GM23338 (cell line): ENCODE measurements around the gene DACH1.

Experiments
- CREB1 ChIP-seq: fragments of 250-450 bp; sonication (Bioruptor Pico); IDR thresholded peaks from 2 replicates; pipeline ENCODE4 v1.5.0; 2020; ENCODE audit warnings: low read depth, mild to moderate bottlenecking, moderate library complexity
- EZH2 ChIP-seq: fragments of 200-600 bp; sonication (generic); IDR thresholded peaks from one replicate; pipeline ENCODE4 v1.8.0; 2017; ENCODE audit warnings: antibody characterized with exemption, mild to moderate bottlenecking, low read depth; ENCODE audit not compliant: unreplicated experiment
- EZH2phosphoT487 ChIP-seq: fragments of 200-600 bp; sonication (generic); IDR thresholded peaks from one replicate; pipeline ENCODE4 v1.8.1; 2018; ENCODE audit warnings: antibody characterized with exemption; ENCODE audit not compliant: unreplicated experiment
- JUNB ChIP-seq: IDR thresholded peaks from one replicate; pipeline ENCODE4 v1.6.1; 2016; ENCODE audit warnings: antibody characterized with exemption; ENCODE audit not compliant: unreplicated experiment
- POLR2AphosphoS5 ChIP-seq: IDR thresholded peaks from 2 replicates; pipeline ENCODE4 v1.6.1; 2016; ENCODE audit warnings: antibody characterized with exemption, low read depth
- ZNF114 ChIP-seq: fragments of 250-450 bp; sonication (Bioruptor Pico); IDR thresholded peaks from 2 replicates; pipeline ENCODE4 v1.5.0; 2020; ENCODE audit warnings: mild to moderate bottlenecking, moderate library complexity
- TF ChIP-seq, protein P1 (sequence below), 2 experiments: fragments of 200-600 bp in 1 of 2; sonication (generic) in 1 of 2; conservative IDR thresholded peaks; 2 replicates each; pipeline versions ENCODE4 v1.5.1 to v1.6.1; 2016 to 2017; ENCODE audit warnings: antibody characterized with exemption in 2 of 2, low read depth in 2 of 2, mild to moderate bottlenecking in 2 of 2, moderate library complexity in 1 of 2
- TF ChIP-seq, protein P2 (sequence below): IDR thresholded peaks from one replicate; pipeline ENCODE4 v1.6.1; 2018; ENCODE audit warnings: antibody characterized with exemption; ENCODE audit not compliant: unreplicated experiment
- TF ChIP-seq, protein P3 (sequence below): IDR thresholded peaks from 2 replicates; pipeline ENCODE4 v1.6.1; 2016; ENCODE audit warnings: antibody characterized with exemption

DNA sequence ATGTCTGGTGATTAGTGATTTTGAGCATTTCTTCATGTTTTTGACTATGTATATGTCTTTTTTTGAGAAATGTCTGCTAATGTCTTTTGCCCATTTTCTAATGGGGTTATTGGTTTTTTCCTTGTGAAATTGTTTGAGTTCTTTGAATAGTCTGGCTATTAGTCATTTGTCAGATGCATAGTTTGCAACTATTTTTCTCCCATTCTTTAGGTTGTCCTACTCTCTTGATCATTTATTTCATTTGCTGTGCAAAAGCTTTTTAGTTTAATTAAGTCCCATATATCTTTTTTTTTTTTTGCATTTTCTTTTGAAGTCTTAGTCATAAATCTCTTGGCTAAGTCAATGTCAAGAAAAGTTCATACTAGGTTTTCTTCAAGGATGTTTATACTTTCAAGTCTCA is 449.8 kb downstream of the DACH1 start:
- TF ChIP-seq, protein P1, sequence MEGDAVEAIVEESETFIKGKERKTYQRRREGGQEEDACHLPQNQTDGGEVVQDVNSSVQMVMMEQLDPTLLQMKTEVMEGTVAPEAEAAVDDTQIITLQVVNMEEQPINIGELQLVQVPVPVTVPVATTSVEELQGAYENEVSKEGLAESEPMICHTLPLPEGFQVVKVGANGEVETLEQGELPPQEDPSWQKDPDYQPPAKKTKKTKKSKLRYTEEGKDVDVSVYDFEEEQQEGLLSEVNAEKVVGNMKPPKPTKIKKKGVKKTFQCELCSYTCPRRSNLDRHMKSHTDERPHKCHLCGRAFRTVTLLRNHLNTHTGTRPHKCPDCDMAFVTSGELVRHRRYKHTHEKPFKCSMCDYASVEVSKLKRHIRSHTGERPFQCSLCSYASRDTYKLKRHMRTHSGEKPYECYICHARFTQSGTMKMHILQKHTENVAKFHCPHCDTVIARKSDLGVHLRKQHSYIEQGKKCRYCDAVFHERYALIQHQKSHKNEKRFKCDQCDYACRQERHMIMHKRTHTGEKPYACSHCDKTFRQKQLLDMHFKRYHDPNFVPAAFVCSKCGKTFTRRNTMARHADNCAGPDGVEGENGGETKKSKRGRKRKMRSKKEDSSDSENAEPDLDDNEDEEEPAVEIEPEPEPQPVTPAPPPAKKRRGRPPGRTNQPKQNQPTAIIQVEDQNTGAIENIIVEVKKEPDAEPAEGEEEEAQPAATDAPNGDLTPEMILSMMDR (conservative IDR thresholded peaks at IDR 0.05; ENCODE audit: low read depth in 2 of 2): no peak
- TF ChIP-seq POLR2AphosphoS5 (no peak), EZH2phosphoT487 (no peak), ZNF114 (CRISPR knock-in tag) (no peak), EZH2 (no peak), JUNB (no peak), CREB1 (CRISPR knock-in tag) (no peak)
- TF ChIP-seq, protein P2, sequence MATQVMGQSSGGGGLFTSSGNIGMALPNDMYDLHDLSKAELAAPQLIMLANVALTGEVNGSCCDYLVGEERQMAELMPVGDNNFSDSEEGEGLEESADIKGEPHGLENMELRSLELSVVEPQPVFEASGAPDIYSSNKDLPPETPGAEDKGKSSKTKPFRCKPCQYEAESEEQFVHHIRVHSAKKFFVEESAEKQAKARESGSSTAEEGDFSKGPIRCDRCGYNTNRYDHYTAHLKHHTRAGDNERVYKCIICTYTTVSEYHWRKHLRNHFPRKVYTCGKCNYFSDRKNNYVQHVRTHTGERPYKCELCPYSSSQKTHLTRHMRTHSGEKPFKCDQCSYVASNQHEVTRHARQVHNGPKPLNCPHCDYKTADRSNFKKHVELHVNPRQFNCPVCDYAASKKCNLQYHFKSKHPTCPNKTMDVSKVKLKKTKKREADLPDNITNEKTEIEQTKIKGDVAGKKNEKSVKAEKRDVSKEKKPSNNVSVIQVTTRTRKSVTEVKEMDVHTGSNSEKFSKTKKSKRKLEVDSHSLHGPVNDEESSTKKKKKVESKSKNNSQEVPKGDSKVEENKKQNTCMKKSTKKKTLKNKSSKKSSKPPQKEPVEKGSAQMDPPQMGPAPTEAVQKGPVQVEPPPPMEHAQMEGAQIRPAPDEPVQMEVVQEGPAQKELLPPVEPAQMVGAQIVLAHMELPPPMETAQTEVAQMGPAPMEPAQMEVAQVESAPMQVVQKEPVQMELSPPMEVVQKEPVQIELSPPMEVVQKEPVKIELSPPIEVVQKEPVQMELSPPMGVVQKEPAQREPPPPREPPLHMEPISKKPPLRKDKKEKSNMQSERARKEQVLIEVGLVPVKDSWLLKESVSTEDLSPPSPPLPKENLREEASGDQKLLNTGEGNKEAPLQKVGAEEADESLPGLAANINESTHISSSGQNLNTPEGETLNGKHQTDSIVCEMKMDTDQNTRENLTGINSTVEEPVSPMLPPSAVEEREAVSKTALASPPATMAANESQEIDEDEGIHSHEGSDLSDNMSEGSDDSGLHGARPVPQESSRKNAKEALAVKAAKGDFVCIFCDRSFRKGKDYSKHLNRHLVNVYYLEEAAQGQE: no peak
- TF ChIP-seq, protein P3, sequence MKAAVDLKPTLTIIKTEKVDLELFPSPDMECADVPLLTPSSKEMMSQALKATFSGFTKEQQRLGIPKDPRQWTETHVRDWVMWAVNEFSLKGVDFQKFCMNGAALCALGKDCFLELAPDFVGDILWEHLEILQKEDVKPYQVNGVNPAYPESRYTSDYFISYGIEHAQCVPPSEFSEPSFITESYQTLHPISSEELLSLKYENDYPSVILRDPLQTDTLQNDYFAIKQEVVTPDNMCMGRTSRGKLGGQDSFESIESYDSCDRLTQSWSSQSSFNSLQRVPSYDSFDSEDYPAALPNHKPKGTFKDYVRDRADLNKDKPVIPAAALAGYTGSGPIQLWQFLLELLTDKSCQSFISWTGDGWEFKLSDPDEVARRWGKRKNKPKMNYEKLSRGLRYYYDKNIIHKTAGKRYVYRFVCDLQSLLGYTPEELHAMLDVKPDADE: no peak
